ENCODE data around the gene GRHPR.
"Not testable (repeated sequence)": the region's sequence is repeated elsewhere in the genome, so short reads cannot be mapped to it uniquely, and the experiment has no call there.

Gene GRHPR

GRCh38 chr9:37451628-37452027 lies 29.1 kb downstream of the GRHPR start:
- DNase-seq, result no peak

GRCh38 chr9:37452611-37453010 lies 30.1 kb downstream of the GRHPR start:
- no peak for DNase-seq

GRCh38 chr9:37453827-37454226 lies 31.3 kb downstream of the GRHPR start:
- DNase-seq, result no peak

- DNase-seq, result no peak
Measured at GRCh38 chr9:37454238-37454637, 31.7 kb downstream of the GRHPR start.

GRCh38 chr9:37455884-37456647 lies 33.6 kb downstream of the GRHPR start:
- no peak for DNase-seq

GRCh38 chr9:37456817-37457216 lies 34.3 kb downstream of the GRHPR start:
- DNase-seq, result no peak

- DNase-seq, result no peak
Measured at GRCh38 chr9:37464006-37464405, 41.5 kb downstream of the GRHPR start.

- peak; percentile 55 to 67 for DNase-seq
Measured at GRCh38 chr9:37464426-37465248, 42.1 kb downstream of the GRHPR start.

- peak; percentile 96 to 100 for DNase-seq
Measured at GRCh38 chr9:37465249-37466036, 42.9 kb downstream of the GRHPR start, which contains the start of gene ZBTB5. Gene ZBTB5 (minus strand): TSS chr9:37465450. CDS start chr9:37442551, 22,899 bp downstream.

GRCh38 chr9:37466037-37466709 lies 43.7 kb downstream of the GRHPR start:
- DNase-seq, result peak; percentile 34 to 59

GRCh38 chr9:37467530-37467929 lies 45.0 kb downstream of the GRHPR start:
- DNase-seq, result not testable (repeated sequence)

- no peak for DNase-seq
Measured at GRCh38 chr9:37468620-37469019, 46.1 kb downstream of the GRHPR start.

- no peak for DNase-seq
Measured at GRCh38 chr9:37471942-37472684, 49.6 kb downstream of the GRHPR start.

GRCh38 chr9:37473982-37474381 lies 51.5 kb downstream of the GRHPR start:
- DNase-seq, result not testable (repeated sequence)

GRCh38 chr9:37474438-37474837 lies 51.9 kb downstream of the GRHPR start:
- no peak for DNase-seq

GRCh38 chr9:37476930-37477329 lies 54.4 kb downstream of the GRHPR start:
- DNase-seq, result no peak

GRCh38 chr9:37477443-37477842 lies 54.9 kb downstream of the GRHPR start:
- DNase-seq, result not testable (repeated sequence)

GRCh38 chr9:37477987-37478619 lies 55.6 kb downstream of the GRHPR start:
- DNase-seq, result not testable (repeated sequence)

GRCh38 chr9:37480759-37481158 lies 58.3 kb downstream of the GRHPR start:
- no peak for DNase-seq

- DNase-seq, result peak; percentile 67 to 95
Measured at GRCh38 chr9:37485389-37486255, 63.1 kb downstream of the GRHPR start, which contains the start of gene POLR1E. Gene POLR1E (plus strand): TSS chr9:37485948. CDS start chr9:37486048, 100 bp downstream.
